IMR-90 (cell line): ENCODE results near the gene USP6NL. TPM values are rescaled to one million over a fixed set of nuclear protein-coding genes. Genes with fewer than 3 reads are reported as not detected.

Experiments used
- ATAC-seq: fragments of 200-7000 bp; cut with Tn5 transposase; 2 replicates; pipeline ENCODE4 v1.9.1; 2020; ENCODE audit warnings: low read depth, mild to moderate bottlenecking, moderate library complexity
- BruUV-seq: library from RNA; stranded (reverse); fragments of 400-500 nt; replicated peaks from 2 replicates; lab custom pipeline; 2021; lab: Mats Ljungman, UMichigan
- CTCF ChIA-PET: fragments of 300-600 bp; formaldehyde crosslinking; extraction: SDS; loops from one replicate; lab custom pipeline; 2021; ENCODE audit warnings: antibody characterized with exemption; lab: Yijun Ruan, JAX
- POLR2A ChIA-PET: fragments of 300-600 bp; sonication (Branson Sonifier 250); formaldehyde crosslinking; loops from one replicate; lab custom pipeline; 2022; ENCODE audit warnings: antibody characterized with exemption; ENCODE audit not compliant: unreplicated experiment; lab: Charles Lee
- DNase-seq: peaks from one replicate; pipeline ENCODE4 v3.0.0; 2013
- H2AFZ ChIP-seq: replicated peaks from 2 replicates; pipeline ENCODE3; 2013; ENCODE audit warnings: low read length, mild to moderate bottlenecking; ENCODE audit not compliant: poor library complexity
- H2AK5ac ChIP-seq: 2 replicates; pipeline ENCODE4 v1.6.1; 2013; ENCODE audit warnings: low read depth, low read length, inconsistent platforms
- H2AK9ac ChIP-seq: replicated peaks from 2 replicates; pipeline ENCODE3; 2013; ENCODE audit warnings: mild to moderate bottlenecking, low read depth, low read length, moderate library complexity; ENCODE audit not compliant: poor library complexity
- H2BK120ac ChIP-seq: 2 replicates; pipeline ENCODE4 v1.6.1; 2013; ENCODE audit warnings: low read depth, low read length, inconsistent platforms
- H2BK15ac ChIP-seq: 3 replicates; pipeline ENCODE4 v1.6.1; 2013; ENCODE audit warnings: low read depth, low read length, inconsistent platforms
- H2BK20ac ChIP-seq: 2 replicates; pipeline ENCODE4 v1.6.1; 2013; ENCODE audit warnings: low read depth, mild to moderate bottlenecking, inconsistent platforms, low read length, moderate library complexity
- H2BK5ac ChIP-seq: 2 replicates; pipeline ENCODE4 v1.6.1; 2013; ENCODE audit warnings: mild to moderate bottlenecking, low read depth, low read length, inconsistent platforms; ENCODE audit not compliant: poor library complexity, severe bottlenecking
- H3K14ac ChIP-seq: replicated peaks from 2 replicates; pipeline ENCODE4 v1.6.1; 2013; ENCODE audit warnings: low read depth, low read length, inconsistent platforms
- H3K18ac ChIP-seq: 2 replicates; pipeline ENCODE4 v1.6.1; 2013; ENCODE audit warnings: low read depth, low read length, control low read depth
- H3K23ac ChIP-seq: 2 replicates; pipeline ENCODE4 v1.6.1; 2013; ENCODE audit warnings: low read depth, low read length, inconsistent platforms
- H3K27ac ChIP-seq: 2 replicates; pipeline ENCODE4 v1.5.1; 2013; ENCODE audit warnings: mild to moderate bottlenecking, control low read depth, low read length; ENCODE audit not compliant: insufficient read depth
- H3K27me3 ChIP-seq: 2 replicates; pipeline ENCODE4 v1.6.1; 2013; ENCODE audit warnings: low read length; ENCODE audit not compliant: control insufficient read depth, insufficient read depth
- H3K36me3 ChIP-seq: 2 replicates; pipeline ENCODE4 v1.6.1; 2013; ENCODE audit warnings: low read length, mixed read lengths; ENCODE audit not compliant: control insufficient read depth, insufficient read depth
- H3K4ac ChIP-seq: 2 replicates; pipeline ENCODE4 v1.6.1; 2013; ENCODE audit warnings: low read depth, low read length, inconsistent platforms
- H3K4me1 ChIP-seq: 2 replicates; pipeline ENCODE4 v1.6.1; 2013; ENCODE audit warnings: low read length, mixed read lengths; ENCODE audit not compliant: control insufficient read depth, insufficient read depth
- H3K4me2 ChIP-seq: 2 replicates; pipeline ENCODE4 v1.6.1; 2013; ENCODE audit warnings: low read depth, mild to moderate bottlenecking, control low read depth, low read length, moderate library complexity
- H3K4me3 ChIP-seq: 2 replicates; pipeline ENCODE4 v1.5.1; 2013; ENCODE audit warnings: low read depth, mild to moderate bottlenecking, control low read depth, low read length, moderate library complexity; ENCODE audit not compliant: insufficient read depth
- H3K56ac ChIP-seq: 2 replicates; pipeline ENCODE4 v1.6.1; 2013; ENCODE audit warnings: low read length, inconsistent platforms; ENCODE audit not compliant: insufficient read depth; ENCODE audit errors: extremely low read depth
- H3K79me1 ChIP-seq, 2 experiments: 2 replicates each; pipeline ENCODE4 v1.6.1; 2013; ENCODE audit warnings: low read length in 2 of 2, inconsistent platforms in 1 of 2, low read depth in 1 of 2
- H3K9ac ChIP-seq: 2 replicates; pipeline ENCODE4 v1.6.1; 2013; ENCODE audit warnings: low read depth, low read length, control low read depth
- H3K9me1 ChIP-seq: 2 replicates; pipeline ENCODE4 v1.6.1; 2013; ENCODE audit warnings: low read length, inconsistent platforms; ENCODE audit not compliant: insufficient read depth
- H3K9me3 ChIP-seq: 2 replicates; pipeline ENCODE4 v1.6.1; 2013; ENCODE audit warnings: low read length; ENCODE audit not compliant: control insufficient read depth, insufficient read depth
- H4K20me1 ChIP-seq: 2 replicates; pipeline ENCODE4 v1.6.1; 2013; ENCODE audit warnings: low read length, inconsistent platforms; ENCODE audit not compliant: insufficient read depth
- H4K5ac ChIP-seq: 2 replicates; pipeline ENCODE4 v1.6.1; 2013; ENCODE audit warnings: mild to moderate bottlenecking, low read depth, low read length, control low read depth
- H4K8ac ChIP-seq, 2 experiments: 2 replicates each; pipeline ENCODE4 v1.6.1; 2013; ENCODE audit warnings: low read depth in 2 of 2, low read length in 2 of 2, control low read depth in 1 of 2, inconsistent platforms in 1 of 2
- H4K91ac ChIP-seq: 2 replicates; pipeline ENCODE4 v1.6.1; 2013; ENCODE audit warnings: low read depth, low read length, inconsistent platforms; ENCODE audit not compliant: insufficient read depth
- CEBPB ChIP-seq: IDR thresholded peaks from 2 replicates; pipeline ENCODE4 v1.6.1; 2012; ENCODE audit warnings: low read depth, low read length, improper control_type of control experiment
- CHD1 ChIP-seq: IDR thresholded peaks from 2 replicates; pipeline ENCODE4 v1.6.1; 2012; ENCODE audit warnings: low read depth, low read length, improper control_type of control experiment
- FOS ChIP-seq: fragments of 150-350 bp; IDR thresholded peaks from 2 replicates; pipeline ENCODE4 v1.6.1; 2016; ENCODE audit warnings: low read depth, low read length
- MAZ ChIP-seq: IDR thresholded peaks from 2 replicates; pipeline ENCODE4 v1.6.1; 2012; ENCODE audit warnings: low read depth, mild to moderate bottlenecking, low read length, improper control_type of control experiment, moderate library complexity, borderline replicate concordance
- NFE2L2 ChIP-seq: fragments of 150-350 bp; IDR thresholded peaks from 2 replicates; pipeline ENCODE4 v1.6.1; 2016; ENCODE audit warnings: low read depth, mild to moderate bottlenecking, low read length
- RAD21 ChIP-seq: IDR thresholded peaks from 2 replicates; pipeline ENCODE4 v1.6.1; 2012; ENCODE audit warnings: low read length, improper control_type of control experiment
- RCOR1 ChIP-seq: IDR thresholded peaks from 2 replicates; pipeline ENCODE4 v1.6.1; 2012; ENCODE audit warnings: mild to moderate bottlenecking, low read length, improper control_type of control experiment; ENCODE audit not compliant: insufficient replicate concordance
- WGBS, 2 experiments: methylation state at CpG; one replicate each; pipeline versions ENCODE4 v1.1.5 to v1.1.7; 2013; ENCODE audit warnings: missing lambda C conversion rate in 2 of 2; ENCODE audit not compliant: insufficient read length in 1 of 2; ENCODE audit errors: extremely low coverage in 2 of 2; 5-methylcytosine and 5-hydroxymethylcytosine counted together
- dilution Hi-C: fragments of 300-500 bp; cut with HindIII; formaldehyde crosslinking; loops from one replicate; pipeline ENCODE4 v1.14.3; 2018; ENCODE audit warnings: low sequenced_read_pairs; ENCODE audit not compliant: unreplicated experiment
- in situ Hi-C: fragments of 300-500 bp; cut with MboI; formaldehyde crosslinking; loops from 3 replicates; pipeline ENCODE4 v1.14.3; 2019; ENCODE audit warnings: low sequenced_read_pairs, inconsistent platforms, mixed read lengths
- intact Hi-C: fragments of 100-400 bp; cut with micrococcal nuclease; formaldehyde crosslinking; loops from 2 replicates; pipeline ENCODE4 v1.10.0; 2022
- polyA plus RNA-seq, 3 experiments: library from polyadenylated mRNA; depleted of rRNA; stranded (reverse); fragments of >200 nt; gene quantifications; 2 replicates each; pipeline ENCODE4 v1.2.3, GENCODE V29; 2012; ENCODE audit warnings: low replicate concordance in 1 of 3
- total RNA-seq: library from RNA; depleted of rRNA; stranded (reverse); fragments of >200 nt; gene quantifications from 2 replicates; pipeline ENCODE4 v1.2.3, GENCODE V29; 2012

Gene USP6NL
- total and polyA plus RNA-seq, 2 of the 4 experiments (the other 2 are of a cell fraction), result 7.8 to 9.1 TPM

DNA sequence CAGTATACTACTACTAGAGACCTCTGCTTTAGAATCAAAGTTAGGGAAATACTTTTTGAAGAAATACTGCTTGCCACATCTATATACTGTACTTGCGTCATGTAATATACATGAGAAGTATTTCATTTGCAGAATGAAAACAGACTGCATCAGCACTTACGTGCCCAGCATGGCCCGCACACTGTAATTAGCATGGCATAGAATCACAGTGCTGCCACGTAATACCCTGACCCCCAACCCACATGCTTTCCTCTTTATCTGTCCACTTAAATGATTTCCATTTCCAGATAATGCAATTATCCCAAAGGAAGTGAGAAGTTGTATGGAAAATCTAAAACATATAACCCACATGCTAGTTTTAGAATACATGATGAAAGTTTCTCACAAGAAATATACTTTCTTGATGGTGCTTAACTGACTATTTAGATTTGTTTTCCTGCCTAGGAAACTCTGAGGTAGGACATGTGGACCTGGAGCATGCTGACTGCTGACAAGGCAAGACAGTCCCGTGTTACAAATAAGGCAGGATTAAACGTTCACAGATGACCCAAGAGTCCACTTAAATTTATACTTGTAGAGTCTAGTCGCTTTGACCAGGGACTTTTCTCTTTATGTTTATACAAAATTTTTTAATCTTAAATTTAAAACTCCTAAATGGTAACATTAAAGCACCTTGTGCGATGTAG is 12.6 kb downstream of the USP6NL start:
- Histone ChIP-seq H3K36me3 (no peaks in the 10 kb centered on the region; the same call in 1 of the 2 replicates), H3K18ac (no peak overlapping the region), H2BK15ac (no peak overlapping the region), H4K8ac (no peak overlapping the region), H4K91ac (no peak overlapping the region), H3K14ac (no peak overlapping the region), H3K4me1 (peaks cover 6% of the 10 kb centered on the region; the same call in 1 of the 2 replicates), H2AFZ (no peak overlapping the region), H3K23ac (no peak overlapping the region), H2BK5ac (no peak overlapping the region), H4K20me1 (peaks cover 7% of the 10 kb centered on the region; the same call in 1 of the 2 replicates), H3K27me3 (no peaks in the 10 kb centered on the region), H2AK5ac (no peak overlapping the region), H2AK9ac (no peak overlapping the region), H2BK20ac (no peak overlapping the region), H3K79me1 (peaks cover 29 to 43% of the 10 kb centered on the region in 2 experiments), H3K56ac (no peak overlapping the region), H3K9ac (no peak overlapping the region), H2BK120ac (no peak overlapping the region), H3K4me2 (no peak overlapping the region), H3K4me3 (no peak overlapping the region), H4K5ac (no peak overlapping the region), H3K9me3 (no peaks in the 10 kb centered on the region), H3K4ac (no peak overlapping the region), H3K27ac (no peak overlapping the region), H3K9me1 (peaks cover 5% of the 10 kb centered on the region; the same call in 1 of the 2 replicates)
- in situ Hi-C loops, result no loop called here
- no TSS peak for BruUV-seq
- intact Hi-C loops, result no loop called here
- ChIA-PET POLR2A (no interaction called here), CTCF (no interaction called here)
- dilution Hi-C loops, result no loop called here
- DNase-seq (no peak), ATAC-seq (no peak)
- no peak for TF ChIP-seq RAD21
- no peak for TF ChIP-seq RCOR1
- no peak for TF ChIP-seq NFE2L2
- no peak for TF ChIP-seq CEBPB
- TF ChIP-seq FOS, result no peak
- no peak for TF ChIP-seq CHD1
- no peak for TF ChIP-seq MAZ
- WGBS, 2 experiments, result no CpG with 5 or more reads among the region's 8 CpGs
